TTC549 (cell line): ENCODE data around the gene RIMBP2.

Experiments used
- FAIRE-seq: peaks from 2 replicates; lab custom pipeline; 2012; peaks lifted over from hg19 to GRCh38; lab: Jason Lieb, UNC

Gene RIMBP2

DNA sequence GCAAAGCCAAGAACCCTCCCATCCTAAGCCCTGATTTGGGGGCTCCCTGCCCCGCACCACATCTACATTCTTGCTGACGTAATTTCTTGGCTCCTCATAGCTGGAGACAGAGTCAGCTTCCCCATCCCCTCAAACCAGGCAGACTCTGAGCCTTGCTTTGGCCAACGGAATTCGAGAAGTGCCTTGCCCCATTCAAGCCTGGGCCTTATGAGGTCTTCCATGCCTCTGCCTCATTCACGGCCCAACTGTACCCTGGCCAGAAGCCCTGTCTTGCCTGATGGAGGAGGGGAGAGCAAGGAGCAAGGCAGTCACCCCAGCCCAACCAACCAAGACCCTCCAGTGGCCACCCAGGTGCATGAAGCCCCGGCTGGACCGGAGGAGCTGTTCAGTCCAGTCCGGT is 214.3 kb downstream of the RIMBP2 start:
- FAIRE-seq, result no peak

- FAIRE-seq, result no peak
Observed at GRCh38 chr12:130500835-130501330, 215.2 kb downstream of the RIMBP2 start.

- FAIRE-seq, result no peak
Observed at GRCh38 chr12:130499474-130499873, 216.6 kb downstream of the RIMBP2 start.

DNA sequence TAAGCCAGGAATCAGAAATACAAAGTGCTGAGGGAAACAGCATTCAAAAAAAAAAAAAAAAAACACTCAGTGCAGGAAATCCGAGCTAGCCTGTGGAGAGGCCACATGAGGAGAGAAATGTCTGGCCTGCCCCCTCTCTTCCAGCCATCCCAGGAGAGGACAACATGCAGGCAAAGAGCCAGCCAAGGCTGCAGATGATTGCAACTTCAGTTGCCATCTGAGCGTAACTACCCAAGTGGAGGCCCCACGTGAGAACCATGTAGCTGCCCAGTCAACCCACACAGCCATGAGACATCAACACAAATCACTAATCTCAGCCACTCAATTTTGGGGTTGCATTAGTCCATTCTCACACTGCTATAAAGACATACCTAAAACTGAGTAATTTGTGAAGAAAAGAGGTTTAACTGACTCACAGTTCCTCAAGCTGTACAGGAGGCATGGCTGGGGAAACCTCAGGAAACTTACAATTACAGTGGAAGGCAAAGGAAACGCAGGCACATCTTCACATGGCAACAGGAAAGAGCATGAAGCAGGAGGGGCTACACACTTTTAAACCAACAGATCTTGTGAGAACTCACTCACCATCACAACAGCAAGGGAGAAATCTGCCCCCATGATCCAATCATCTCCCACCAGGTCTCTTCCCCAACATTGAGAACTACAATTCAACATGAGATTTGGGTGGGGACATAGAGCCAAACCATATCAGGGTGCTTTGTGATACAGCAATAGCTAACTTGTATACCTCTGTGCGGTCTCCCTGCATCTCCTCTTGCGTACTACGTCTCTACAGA is 217.3 kb downstream of the RIMBP2 start:
- no peak for FAIRE-seq

DNA sequence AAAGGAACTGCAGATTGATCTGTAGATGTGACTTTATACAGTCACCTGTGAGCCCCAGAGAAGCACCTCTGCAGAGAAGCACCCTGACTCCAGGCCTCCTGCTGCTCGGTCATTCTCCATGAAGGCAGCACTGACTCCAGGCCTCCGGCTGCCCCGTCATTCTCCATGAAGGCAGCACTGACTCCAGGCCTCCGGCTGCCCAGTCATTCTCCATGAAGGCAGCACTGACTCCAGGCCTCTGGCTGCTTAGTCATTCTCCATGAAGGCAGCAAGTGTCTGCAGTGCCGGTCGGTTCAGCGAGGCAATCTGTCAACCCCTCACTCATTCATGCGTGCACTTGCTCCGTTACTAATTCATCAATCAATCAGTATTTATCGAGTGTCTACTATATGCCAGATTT is 218.1 kb downstream of the RIMBP2 start:
- FAIRE-seq, result no peak

GRCh38 chr12:130497321-130497720 is 218.8 kb downstream of the RIMBP2 start:
- no peak for FAIRE-seq

- FAIRE-seq, result no peak
Observed at GRCh38 chr12:130496516-130497120, 219.5 kb downstream of the RIMBP2 start.

GRCh38 chr12:130495156-130495555 is 220.9 kb downstream of the RIMBP2 start:
- no peak for FAIRE-seq

- FAIRE-seq, result no peak
Observed at GRCh38 chr12:130494736-130495135, 221.4 kb downstream of the RIMBP2 start.

- FAIRE-seq, result no peak
Observed at GRCh38 chr12:130493951-130494350, 222.1 kb downstream of the RIMBP2 start.

DNA sequence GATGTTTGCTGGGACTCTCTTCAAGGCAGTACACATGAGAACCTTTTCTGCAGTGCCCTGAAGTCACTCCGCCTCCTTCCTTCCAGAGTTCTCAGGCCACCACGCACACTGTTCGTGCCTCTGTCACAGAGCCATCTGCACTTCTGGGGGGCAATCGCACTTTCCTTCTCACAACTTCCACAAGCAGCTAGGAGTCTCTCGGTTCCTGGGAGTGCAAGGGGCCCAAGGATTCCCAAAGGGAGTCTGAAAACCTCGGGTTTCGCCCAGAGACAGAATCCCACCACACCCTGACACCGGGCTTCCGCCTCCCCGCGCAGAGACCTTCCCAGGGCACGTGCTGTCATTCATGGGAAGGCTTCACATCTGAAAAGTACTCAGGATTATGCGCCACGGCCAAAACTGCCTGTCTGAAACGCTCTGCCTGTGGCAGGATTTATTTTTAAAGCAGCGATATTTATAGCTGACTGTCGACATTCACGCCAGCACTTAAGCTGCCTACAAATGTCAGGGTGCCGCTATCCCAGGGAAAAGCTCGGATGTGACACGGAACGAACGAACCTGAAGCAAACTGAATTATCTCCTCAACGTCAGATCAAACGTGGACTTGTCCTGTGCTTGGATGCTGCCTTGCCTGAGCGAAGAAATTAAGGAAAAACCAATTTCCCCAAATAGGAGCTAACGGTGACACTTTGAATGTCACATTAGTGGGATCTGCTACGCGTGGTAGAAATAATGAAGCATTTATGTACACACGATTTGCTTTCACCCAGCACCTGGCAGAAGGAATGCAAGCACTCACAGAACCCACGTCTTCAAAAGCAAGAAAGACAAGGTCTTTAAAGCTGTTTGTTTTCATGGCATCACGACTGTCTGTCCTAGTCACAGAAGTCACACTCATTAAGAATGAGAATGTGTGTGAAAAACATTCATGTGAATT is 224.4 kb downstream of the RIMBP2 start:
- FAIRE-seq, result no peak

- no peak for FAIRE-seq
Observed at GRCh38 chr12:130490674-130491073, 225.4 kb downstream of the RIMBP2 start.

GRCh38 chr12:130489293-130489692 is 226.8 kb downstream of the RIMBP2 start:
- no peak for FAIRE-seq

- no peak for FAIRE-seq
Observed at GRCh38 chr12:130488358-130488710, 227.8 kb downstream of the RIMBP2 start.

DNA sequence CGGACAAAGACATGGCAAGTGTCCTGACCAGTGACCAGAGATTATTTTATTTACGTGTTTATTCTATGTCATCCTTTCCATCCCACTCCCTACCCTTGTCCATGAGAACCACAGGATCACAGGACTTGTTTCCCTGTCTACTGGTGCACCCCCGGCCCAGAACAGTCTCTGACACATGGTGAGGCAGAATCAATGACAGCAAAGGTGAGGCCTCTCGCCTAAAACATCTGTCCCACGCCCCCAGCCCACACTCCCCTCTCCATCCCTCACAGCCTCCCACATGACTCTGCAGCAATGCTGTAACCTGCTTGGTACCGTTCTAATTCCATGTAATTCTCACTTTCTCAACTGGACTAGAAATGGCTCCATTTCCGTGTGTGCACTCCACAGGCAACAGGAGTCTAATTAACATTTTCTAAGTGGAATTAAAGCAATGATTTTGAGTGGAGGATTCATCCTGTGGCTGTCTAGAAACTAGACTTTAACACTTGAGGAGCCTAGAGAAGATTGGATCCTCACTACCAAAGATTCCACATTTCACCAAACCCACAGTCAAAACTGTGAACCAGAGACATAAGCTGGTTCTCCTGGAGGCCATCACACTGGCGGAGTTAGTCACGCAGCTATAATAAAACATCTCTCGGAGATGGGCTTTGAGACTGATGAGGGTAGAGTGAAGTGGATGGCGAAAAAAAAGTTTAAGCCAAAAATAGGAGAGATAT is 228.3 kb downstream of the RIMBP2 start:
- FAIRE-seq, result no peak

GRCh38 chr12:130486891-130487416 is 229.1 kb downstream of the RIMBP2 start:
- FAIRE-seq, result no peak

DNA sequence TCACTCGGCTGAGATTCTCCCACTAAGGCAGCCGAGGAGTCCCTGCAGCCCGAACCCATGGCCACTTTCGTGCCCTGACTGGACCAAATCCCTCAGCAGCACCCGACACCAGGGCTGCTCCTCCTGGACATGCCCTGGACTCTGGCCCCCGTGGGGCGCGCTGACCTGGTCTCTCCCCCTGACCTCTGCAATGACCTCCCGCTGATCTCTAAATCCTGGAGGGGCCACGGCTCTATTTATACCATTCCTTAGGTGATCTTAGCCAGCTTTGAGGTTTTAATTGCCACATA is 230.0 kb downstream of the RIMBP2 start:
- FAIRE-seq, result no peak

GRCh38 chr12:130485291-130486145 is 230.6 kb downstream of the RIMBP2 start:
- no peak for FAIRE-seq

- no peak for FAIRE-seq
Observed at GRCh38 chr12:130484221-130484620, 231.9 kb downstream of the RIMBP2 start.

DNA sequence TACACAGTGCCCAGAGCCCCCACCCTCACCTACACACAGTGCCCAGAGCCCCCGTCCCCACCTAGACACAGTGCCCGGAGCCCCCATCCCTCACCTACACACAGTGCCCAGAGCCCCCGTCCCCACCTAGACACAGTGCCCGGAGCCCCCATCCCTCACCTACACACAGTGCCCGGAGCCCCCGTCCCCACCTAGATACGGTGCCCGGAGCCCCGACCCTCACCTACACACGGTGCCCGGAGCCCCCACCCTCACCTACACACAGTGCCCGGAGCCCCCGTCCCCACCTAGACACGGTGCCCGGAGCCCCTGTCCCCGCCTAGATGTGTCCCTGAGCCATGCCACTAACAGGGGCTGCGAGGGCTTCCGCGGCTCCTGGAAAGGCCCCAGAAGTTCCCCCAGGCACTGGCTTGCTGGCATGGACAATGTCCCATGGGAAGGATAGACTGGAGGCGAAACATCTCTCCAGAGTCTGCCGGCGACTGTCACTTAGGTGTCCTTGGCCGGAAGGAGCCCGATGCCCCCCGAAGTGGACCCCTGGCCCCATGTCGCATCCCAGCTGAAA is 232.4 kb downstream of the RIMBP2 start:
- FAIRE-seq, result no peak

DNA sequence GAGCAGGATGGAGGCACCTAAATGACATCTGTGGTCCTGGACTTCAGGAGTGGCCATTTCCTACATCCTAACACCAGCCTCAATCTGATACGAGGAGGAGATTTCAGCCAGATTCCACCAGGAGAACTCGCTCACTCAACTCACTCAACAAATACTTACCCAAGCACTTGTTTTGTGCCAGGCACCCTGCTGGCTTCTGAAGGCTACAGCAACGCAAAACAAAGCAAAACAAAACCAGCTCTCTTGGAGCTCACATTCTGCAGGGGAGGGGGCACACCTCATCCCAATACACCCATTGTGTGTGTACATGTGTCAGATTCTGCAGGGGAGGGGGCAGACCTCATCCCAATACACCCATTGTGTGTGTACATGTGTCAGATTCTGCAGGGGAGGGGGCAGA is 233.7 kb downstream of the RIMBP2 start:
- no peak for FAIRE-seq
